DMS79 treated with DMSO at 0.1 percent for 48 hours (cell line): ENCODE results near the gene ELOVL5.

Source experiments
- DNase-seq: peaks from one replicate; lab custom pipeline; 2025; lab: John Stamatoyannopoulos, UW

Gene ELOVL5

DNA sequence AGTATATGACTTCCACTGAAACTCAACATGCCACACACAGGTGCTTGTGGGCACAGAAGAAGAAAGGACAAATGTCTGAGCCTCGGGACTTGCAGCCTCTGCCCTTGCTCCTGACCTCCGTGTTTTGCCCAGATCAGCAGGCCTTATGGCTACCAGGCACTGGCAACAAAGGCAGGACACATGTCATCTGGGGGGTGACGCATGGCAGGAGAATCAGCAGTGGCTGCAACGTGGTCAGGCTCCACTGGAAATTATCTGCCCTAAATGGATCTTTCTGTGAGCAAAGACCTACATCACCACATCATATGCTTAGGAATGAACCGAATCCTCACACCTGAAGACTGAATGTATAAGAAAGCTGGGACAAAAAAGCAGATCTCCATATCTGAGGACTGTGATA lies 78.9 kb downstream of the ELOVL5 start:
- no peak for DNase-seq

DNA sequence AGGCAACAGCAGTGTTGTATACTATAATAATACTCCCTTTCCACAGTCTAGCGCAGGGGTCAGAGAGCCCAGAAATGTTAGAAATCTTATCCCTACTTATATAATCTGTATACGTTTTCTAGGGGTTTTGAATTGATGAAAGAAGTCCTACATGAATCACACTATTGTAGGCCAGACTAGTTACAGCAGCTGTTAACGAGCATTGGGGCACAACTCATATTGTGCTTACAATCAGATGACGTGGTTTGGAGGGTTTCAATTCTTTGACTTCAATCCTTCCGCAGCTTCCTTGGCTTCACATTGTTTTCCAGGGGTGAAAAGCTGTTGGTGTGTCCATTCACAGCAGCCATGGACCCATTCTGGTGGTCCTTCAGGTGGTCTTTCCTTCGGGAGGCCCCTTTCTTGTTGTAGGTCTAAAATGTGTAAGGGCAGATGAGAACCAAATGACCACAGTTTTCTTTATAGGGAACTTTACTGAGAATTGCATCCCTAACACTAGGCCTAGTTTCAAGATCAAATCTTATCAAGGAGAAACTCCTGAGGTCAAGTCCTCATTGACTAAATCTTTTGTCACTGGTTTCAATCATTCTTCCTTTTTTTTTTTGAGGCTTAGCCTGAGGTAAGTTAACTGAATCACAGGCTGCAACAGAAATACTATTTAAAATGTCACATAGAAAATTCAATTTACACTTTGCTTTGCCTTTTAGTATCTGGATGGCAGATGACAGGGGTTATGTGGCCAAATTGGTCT lies 79.7 kb downstream of the ELOVL5 start:
- DNase-seq, result no peak

DNA sequence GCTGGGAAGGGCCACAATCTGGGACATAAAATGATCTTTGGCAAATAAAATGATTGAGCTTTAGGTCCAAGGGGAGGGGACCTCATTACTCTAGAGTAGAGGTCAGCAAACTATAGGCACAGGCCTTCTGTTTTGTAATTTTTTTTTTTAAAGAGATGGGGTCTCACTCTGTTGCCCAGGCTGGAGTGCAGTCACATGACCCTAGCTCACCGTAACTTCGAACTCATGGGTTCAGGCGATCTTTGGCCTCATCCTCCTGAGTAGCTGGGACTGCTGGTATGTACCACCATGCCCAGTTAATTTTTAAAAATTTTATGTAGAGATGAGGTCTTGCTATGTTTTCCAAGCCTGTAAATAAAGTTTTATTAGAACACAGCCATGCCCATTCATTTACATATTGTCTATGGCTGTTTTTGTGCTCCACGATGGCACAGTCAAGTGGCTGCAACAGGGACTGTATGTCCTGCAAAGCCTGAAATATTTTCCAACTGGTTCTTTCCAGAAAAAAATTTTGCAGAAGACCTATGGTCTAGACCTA lies 82.1 kb downstream of the ELOVL5 start:
- no peak for DNase-seq

DNA sequence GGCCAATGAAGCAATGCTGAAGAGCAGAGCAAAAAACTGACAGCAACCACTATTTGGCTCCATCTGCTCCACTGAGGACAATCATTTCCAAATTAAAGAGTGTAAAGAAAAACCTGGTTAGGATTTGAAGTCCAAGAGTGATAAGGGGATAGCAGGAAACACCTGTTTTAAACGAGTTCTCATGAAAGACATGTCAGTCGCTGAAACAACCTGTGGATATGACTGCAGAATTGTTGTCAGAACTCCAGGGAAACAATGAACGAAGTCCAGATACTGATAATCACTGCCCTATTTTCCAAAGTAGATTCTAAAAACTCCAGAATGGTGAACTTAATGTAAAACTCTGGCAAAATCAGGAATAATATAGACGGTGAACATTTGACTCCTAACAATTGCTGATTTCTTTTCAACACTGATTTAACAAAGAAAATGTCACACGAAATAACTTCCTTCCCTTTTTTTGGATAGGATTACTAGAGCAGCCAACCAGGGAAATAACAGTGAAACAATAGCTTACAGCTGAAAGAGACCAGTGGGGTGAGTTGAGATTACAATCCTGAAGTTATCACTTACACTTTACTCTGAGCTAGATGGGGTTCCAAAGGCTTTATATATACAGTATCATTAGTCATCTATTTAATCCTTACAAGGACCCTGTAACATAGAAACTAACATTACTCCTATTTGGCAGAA lies 83.7 kb downstream of the ELOVL5 start:
- no peak for DNase-seq

DNA sequence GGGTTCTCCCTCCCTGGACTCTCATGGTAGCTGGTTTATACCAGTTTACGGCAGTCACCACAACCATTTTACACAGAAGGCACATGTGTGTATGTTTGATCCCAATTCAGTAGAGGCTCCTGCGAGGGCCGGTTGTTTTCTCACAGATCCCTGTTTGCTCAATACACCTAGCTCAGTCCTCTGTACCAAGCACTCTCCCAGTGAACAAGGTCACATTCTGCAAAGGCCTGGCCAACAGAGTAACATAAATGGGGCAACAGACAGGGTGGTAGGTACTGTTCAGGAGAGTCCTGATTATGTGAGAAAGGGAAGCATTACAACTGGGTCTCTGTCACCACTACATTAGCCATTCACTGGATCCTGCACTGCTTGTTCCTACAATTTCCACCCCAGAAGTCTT lies 84.4 kb downstream of the ELOVL5 start:
- DNase-seq, result no peak

DNA sequence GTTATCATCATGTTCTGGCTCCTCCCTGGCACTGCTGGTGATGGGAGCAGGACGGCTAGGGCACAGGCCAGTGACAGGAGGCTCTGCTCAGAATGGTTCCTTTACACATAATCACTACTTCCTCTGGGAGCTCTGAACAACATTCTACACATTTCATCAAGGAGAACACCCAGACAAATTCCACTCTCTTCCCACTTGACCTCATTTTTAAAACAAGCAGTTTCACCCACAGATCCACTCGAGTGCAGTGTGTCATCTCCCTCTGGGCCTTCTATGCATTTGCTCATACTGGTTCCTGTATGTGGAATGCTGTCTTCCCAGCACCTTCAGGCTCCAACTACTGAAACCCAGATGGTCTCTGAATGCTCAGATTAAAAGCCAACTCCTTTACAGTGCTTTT lies 84.8 kb downstream of the ELOVL5 start:
- DNase-seq, result no peak

DNA sequence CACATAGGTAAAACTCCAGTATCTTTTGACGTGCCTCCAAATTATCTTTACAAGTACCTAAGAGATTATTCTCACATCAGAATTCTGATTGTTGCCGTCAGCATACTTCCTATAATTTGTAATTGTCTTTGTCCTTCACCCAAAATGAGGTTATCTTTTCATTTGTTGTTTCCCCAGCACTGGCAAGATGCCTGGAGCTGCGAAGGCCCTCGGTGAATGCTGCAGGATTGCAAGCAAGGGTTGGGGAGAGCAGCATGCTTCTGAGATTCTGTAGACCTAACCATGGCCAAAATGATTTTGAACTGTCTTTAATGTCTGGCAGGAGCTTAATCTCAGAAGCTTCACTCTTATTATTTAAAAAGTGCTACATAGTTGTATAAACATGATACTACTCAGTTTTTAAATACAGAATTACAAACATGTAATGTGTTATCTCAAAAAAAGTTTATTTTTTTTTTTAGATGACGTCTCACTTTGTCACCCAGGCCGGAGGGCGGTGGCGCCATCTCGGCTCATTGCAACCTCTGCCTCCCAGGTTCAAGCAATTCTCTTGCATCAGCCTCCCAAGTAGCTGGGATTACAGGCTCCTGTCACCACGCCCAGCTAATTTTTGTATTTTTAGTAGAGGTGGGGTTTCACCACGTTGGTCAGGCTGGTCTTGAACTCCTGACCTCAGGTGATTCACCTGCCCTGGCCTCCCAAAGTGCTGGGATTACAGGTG lies 88.7 kb downstream of the ELOVL5 start:
- no peak for DNase-seq

DNA sequence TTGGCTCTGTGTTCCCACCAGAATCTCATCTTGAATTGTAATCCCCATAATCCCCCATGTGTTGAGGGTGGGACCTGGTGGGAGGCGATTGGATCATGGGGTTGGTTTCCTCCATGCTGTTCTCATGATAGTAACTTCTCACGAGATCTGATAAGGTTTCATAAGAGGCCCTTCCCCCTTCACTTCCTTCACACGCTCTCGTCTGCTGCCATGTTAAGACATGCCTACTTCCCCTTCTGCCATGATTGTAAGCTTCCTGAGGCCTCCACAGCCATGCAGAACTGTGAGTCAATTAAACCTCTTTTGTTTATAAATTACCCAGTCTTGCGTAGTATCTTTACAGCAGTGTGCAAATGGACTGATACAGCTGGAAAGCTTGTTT lies 90.0 kb downstream of the ELOVL5 start:
- DNase-seq, result no peak

DNA sequence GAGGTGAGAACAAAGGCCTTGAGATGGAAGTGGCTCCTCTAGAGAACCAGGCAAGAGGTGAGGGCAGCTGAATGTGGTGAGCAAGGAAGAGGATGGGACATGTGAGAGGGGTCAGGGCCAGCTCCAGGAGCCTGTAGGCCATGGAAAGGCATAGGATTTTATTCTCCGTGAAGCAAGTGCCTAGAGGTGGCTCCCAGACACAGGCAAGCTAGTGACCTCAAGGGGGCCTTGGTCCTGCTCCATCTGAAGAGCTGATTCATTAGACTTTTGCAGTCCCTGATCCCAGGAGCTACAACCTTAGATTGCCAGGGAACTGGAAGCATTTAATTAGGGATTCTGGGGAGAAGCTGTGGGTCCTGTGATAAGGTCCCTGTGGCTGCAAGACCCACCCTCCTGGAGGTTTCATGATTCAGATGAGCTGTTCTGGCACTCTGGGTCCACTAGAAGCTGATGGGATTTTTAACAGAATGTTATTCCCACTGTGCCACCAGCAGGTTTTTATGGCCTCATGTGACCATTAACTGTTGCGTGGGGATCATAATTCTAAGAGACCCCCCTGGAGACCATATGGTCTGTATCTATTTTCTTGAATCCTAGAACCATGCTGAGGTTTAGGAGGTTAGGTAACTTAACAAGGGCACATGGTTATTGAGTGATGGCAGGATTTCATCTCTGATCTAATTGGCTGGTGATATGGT lies 90.5 kb downstream of the ELOVL5 start:
- no peak for DNase-seq

DNA sequence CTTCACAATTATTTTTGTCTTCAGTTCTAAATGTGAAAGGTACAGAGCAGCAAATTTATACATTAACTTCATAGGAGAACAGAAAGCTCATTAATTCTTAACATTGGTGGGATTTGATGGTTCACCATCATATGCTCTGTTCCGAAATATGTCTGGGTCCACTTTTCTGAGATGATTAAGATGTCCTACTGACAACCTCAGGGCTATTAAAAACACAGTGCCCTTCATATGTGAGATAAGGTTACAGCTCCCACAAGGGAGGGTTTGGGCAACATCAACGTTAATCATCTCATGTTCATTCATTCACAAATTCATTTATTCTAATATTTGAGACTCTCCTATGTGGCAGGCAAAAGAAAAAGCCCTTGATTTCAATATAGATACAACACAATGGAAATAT lies 91.2 kb downstream of the ELOVL5 start:
- no peak for DNase-seq

DNA sequence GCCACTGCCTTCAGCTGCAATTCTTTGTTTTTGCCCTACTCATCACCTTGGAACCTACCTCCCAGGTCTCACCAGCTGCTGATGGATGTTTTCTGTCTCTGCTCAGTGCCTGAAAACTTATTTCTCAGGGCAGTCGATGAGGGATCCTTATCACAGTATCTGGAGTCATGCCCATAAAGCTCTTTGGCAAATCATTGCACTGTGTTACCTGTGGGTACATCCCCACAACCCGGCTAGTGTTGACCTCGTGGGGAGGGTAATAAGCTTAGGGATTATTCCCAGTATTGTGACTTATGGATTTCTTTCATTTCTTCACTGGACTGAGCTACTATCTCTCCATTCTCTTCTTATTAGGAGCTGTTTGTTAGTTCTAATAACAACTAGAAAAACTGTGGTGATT lies 91.7 kb downstream of the ELOVL5 start:
- no peak for DNase-seq

DNA sequence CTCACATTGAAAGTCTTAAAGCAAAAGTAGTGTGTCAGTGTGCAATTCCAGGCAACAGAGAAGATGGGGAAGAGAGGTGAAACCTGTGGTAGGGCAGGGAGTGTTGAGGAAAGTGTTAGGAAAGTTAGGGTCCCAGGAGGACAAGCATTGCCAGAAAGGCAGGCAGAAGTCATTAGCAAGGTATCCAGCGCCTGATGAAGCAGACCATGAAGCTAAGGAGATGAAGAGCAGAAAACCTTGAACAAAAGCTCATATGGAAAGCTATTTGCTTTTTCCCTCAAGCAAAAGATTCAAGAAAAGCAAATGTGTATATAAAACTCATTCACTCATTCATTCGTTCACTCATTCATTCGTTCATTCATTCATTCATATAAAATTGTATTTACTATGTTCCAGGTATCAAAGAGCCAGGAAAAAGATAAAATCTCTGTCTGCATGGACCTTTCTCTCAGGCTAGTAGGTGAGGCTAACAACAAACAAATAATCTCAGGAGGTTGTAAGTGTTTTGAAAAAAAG lies 96.5 kb downstream of the ELOVL5 start:
- no peak for DNase-seq

DNA sequence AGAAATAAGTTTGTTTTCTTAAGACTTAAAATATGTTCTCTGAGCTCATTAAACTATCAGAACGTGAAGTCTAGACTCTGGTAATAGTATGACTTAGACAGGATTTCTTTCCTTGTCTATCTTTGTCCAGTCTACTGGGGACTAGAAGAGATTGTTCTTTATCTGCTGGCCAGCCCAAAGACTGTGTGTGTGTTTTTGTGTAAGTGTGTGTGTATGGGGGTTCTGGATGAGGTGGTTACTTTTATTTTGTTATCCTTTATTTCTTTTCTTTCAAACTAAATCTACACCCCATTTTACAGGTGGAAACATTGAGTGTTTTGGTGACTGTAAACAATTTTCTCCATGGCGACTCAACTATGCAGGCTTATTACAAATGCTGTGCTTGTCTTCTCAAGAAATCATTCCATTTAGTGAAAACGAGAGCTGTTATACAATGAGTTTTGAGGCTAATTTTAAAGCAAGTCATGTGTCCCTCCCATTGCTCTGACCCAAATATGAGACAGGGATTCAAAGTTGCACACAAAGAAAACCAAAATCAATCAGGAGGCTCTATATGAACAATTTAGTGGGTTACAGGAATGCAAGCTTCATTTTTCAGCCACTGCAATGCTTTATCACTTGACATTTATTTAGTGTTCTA lies 97.6 kb downstream of the ELOVL5 start:
- no peak for DNase-seq

DNA sequence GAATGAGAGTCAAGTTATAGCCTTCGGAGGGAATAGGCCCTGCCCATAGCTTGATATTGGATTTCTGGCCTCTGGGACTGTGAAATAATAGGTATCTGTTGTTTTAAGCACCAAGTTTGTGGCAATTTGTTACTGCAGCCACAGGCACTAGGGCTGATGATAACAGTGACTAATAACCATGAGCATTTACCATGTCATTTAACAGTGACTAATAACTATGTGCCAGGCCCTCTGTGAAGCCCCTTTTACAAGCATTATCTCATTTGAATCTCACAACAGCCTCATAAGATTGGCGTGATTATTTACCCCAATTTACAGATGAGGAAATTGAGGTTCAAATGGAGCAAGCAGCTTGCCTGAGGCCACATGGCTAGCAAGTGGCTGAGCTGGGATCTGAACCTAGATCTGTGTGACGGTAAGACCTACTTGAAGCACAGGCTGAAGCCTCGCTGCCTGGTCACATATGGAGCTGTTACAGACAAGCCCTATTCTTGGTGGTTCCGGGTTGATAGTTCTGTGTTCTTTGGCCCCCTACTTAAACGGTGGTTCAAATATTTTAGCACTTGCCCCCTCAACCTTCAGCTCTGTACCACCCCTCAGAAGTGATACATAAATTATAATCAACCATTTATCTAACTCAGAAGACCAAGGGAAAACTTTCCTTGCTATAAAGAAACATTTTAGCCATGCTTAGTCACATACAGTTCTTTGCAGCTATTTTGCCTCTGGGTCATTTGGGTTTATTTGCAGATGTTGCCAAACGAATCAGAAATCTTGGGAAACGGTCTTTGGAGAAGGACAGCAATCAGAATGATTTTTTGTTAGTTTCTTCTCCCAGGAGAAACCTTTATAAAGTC lies 98.3 kb downstream of the ELOVL5 start:
- no peak for DNase-seq

DNA sequence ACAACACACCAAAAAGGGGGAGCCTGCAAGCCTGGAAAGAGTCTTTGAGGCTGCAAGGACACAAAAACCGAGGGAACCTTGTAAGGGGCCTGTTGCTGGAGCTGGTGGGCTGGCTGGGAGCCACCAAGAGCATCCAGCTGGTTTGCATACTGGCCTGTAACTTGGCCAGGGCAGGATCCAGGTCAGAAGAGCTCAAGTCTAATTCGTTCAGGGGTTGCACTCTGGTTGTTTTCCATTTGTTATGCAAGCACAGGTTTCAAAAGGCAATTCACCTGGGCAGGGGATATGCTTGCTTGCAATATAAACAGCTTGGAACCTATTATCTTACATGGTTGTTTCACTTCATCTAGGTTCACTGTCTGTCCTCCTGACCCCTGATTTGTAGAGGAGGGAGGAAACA lies 101.8 kb downstream of the ELOVL5 start:
- peak; percentile 68 for DNase-seq

DNA sequence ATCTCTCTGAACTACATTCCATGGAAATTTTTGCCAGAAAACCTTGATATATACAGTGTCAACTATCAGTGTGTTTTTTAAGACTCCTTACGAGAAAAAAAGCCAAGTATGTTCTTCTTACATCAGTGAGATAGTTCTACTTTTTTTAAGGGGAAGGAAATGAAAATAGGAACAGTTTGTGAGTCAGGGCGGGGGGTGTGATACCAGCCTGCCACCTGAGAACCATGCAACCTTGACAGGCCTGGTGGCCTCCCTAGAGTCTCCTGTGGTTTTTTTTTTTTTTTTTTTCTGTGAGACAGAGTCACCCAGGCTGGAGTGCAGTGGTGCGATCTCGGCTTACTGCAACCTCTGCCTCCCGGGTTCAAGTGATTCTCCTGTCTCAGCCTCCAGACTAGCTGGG lies 103.8 kb downstream of the ELOVL5 start:
- DNase-seq, result no peak

DNA sequence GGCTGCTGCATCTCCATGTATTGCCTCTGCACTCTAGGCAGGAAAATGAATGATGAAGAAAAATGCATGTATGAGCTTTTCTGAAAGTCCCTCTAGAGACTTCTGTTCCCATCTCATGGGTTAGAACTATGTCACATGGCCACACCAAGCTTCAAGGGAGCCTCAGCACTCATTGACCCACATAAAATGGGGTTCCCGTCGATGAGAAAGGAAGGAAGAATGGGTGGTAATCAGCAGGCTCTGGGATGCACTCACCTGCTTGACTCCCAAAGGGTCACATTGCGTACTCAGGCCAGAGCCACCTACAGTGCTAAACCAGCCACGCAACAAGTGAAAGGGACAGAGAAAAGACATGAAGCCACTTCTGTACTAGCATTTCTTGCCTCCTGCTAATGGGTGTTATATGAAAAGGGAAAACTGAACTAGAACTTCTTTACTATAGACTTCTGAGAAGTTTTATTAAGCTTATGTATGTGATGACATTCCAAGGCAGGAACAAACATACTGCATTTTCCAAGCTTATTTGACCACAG lies 104.3 kb downstream of the ELOVL5 start:
- DNase-seq, result no peak

DNA sequence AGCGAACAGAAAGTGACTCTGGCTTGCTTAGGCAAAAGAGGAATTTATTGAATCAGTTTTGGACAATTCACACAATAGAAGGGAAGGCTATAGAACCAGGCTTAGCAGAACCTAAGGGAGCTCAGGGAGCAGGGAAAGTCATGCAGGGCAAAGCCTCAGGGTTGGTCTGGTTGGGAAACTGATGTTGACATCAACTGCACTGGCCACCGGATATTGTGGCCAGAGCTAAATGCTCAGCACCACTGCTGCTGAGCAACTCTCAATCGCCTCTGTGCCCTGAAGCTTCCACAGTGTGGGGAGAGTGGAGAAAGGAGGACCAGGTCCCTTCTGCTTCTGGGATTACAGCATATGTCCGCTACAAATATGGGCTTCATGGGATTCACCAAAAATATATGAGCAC lies 106.8 kb downstream of the ELOVL5 start:
- no peak for DNase-seq

DNA sequence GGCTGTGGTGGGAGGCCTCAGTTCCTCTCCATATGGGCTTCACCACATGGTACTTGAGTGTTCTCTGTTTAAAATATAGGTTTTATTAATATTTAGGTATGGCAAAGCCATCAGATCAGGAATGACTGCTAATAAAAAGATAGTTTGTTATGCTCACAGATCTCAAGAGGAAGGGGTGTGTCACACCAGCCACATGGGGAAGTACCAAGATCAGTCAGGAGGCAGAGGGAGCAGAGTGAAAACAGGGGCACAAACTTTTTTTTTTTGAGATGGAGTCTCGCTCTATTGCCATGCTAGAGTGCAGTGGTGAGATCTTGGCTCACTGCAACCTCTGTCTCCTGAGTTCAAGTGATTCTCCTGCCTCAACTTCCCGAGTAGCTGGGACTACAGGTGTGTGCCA lies 108.0 kb downstream of the ELOVL5 start:
- no peak for DNase-seq

DNA sequence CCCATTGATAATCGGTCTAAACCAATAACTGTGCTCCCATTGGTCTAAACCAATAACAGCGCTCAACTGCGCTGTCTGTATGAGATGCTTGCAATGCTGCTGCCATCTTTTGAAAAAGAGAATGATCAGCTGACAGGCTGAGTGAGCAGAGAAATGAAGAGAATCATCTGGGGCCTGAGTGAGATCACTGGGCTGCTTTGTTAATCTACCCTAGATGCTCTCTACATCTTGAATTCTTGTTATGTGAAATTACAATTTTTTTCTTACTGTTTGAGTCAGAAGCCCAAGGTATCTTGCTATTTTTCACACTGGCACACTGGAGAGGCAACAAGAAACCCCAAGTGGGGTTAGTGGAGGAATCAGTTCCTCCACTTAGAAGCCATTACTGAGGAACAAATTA lies 108.6 kb downstream of the ELOVL5 start:
- DNase-seq, result no peak
